Measurements from ENCODE around the gene GCNT4.

GCNT4 gene

GRCh38 chr5:75050415-75050814 is 1.9 kb downstream of the GCNT4 start:
- DNase-seq, result no peak

- peak; percentile 72 for DNase-seq
These were observed 2.7 kb downstream of the GCNT4 start for GRCh38 chr5:75049456-75050351.

- DNase-seq, result no peak
These were observed 3.9 kb downstream of the GCNT4 start for GRCh38 chr5:75048457-75048953.

GRCh38 chr5:75047356-75047755 is 5.0 kb downstream of the GCNT4 start:
- DNase-seq, result no peak

GRCh38 chr5:75046366-75047142 is 5.8 kb downstream of the GCNT4 start:
- no peak for DNase-seq

- DNase-seq, result no peak
These were observed 7.3 kb downstream of the GCNT4 start for GRCh38 chr5:75045071-75045470.

GRCh38 chr5:75044406-75044805 is 8.0 kb downstream of the GCNT4 start:
- no peak for DNase-seq

GRCh38 chr5:75043633-75044264 is 8.6 kb downstream of the GCNT4 start:
- DNase-seq, result no peak

GRCh38 chr5:75042522-75042921 is 9.8 kb downstream of the GCNT4 start:
- DNase-seq, result no peak

GRCh38 chr5:75040973-75041372 is 11.4 kb downstream of the GCNT4 start:
- no peak for DNase-seq

GRCh38 chr5:75037106-75037505 is 15.3 kb downstream of the GCNT4 start:
- no peak for DNase-seq

- DNase-seq, result peak; percentile 59
These were observed 18.1 kb downstream of the GCNT4 start for GRCh38 chr5:75034137-75034739.

GRCh38 chr5:75031366-75031765 is 21.0 kb downstream of the GCNT4 start:
- no peak for DNase-seq

GRCh38 chr5:75028090-75028489 is 24.3 kb downstream of the GCNT4 start:
- DNase-seq, result no peak

- peak; percentile 41 for DNase-seq
These were observed 28.8 kb downstream of the GCNT4 start for GRCh38 chr5:75023368-75024159.

- DNase-seq, result no peak
These were observed 30.6 kb downstream of the GCNT4 start for GRCh38 chr5:75021800-75022199.

- no peak for DNase-seq
These were observed 31.1 kb downstream of the GCNT4 start for GRCh38 chr5:75021219-75021618.

- DNase-seq, result no peak
These were observed 32.2 kb downstream of the GCNT4 start for GRCh38 chr5:75020016-75020656.

- DNase-seq, result no peak
These were observed 33.4 kb downstream of the GCNT4 start for GRCh38 chr5:75018805-75019587.

- no peak for DNase-seq
These were observed 34.4 kb downstream of the GCNT4 start for GRCh38 chr5:75017971-75018370.

GRCh38 chr5:75016896-75017295 is 35.5 kb downstream of the GCNT4 start:
- no peak for DNase-seq

All from CD4-positive, alpha-beta T cell treated with Interleukin-12 subunit alpha and Interleukin-12 subunit beta, for 1 hour (primary cell).